Natural killer cell (primary cell): ENCODE results near the gene NAA60. TPM values are rescaled to one million over a fixed set of nuclear protein-coding genes. Genes with fewer than 3 reads are reported as not detected.
"Not testable (repeated sequence)": the region's sequence is repeated elsewhere in the genome, so short reads cannot be mapped to it uniquely, and the experiment has no call there.

Source experiments
- ATAC-seq, 3 donors: fragments of 150-1000 bp in 2 of 3; fragments of 200-7000 bp in 1 of 3; cut with Tn5 transposase; 1 replicate in 1 of 3; 2 replicates in 2 of 3; pipeline ENCODE4 v1.10.0; 2021; ENCODE audit warnings: mild to moderate bottlenecking in 2 of 3, moderate library complexity in 2 of 3
- DNase-seq, 2 donors: peaks; one replicate each; pipeline versions ENCODE4 v3.0.0 to v3.0.0-alpha.2; 2013 to 2021; ENCODE audit warnings: mixed read lengths in 1 of 2
- H3K27ac ChIP-seq: one replicate; pipeline ENCODE4 v1.5.1; 2013; ENCODE audit warnings: mild to moderate bottlenecking, low read length
- H3K27me3 ChIP-seq: one replicate; pipeline ENCODE4 v1.6.1; 2013; ENCODE audit warnings: low read length; ENCODE audit not compliant: control insufficient read depth, insufficient read depth
- H3K36me3 ChIP-seq: one replicate; pipeline ENCODE4 v1.6.1; 2013; ENCODE audit warnings: low read length; ENCODE audit not compliant: control insufficient read depth, insufficient read depth
- H3K4me1 ChIP-seq: one replicate; pipeline ENCODE4 v1.6.1; 2013; ENCODE audit warnings: low read length; ENCODE audit not compliant: control insufficient read depth, insufficient read depth
- H3K4me3 ChIP-seq: one replicate; pipeline ENCODE4 v1.5.1; 2013; ENCODE audit warnings: low read length
- H3K9me3 ChIP-seq: one replicate; pipeline ENCODE4 v1.6.1; 2013; ENCODE audit warnings: low read length; ENCODE audit not compliant: control insufficient read depth, insufficient read depth
- H3K27ac Mint-ChIP-seq, 2 donors: one replicate each; pipeline ENCODE4 v1.8.0; 2022; ENCODE audit warnings: mild to moderate bottlenecking in 2 of 2, mixed read lengths in 2 of 2, moderate library complexity in 1 of 2
- H3K27me3 Mint-ChIP-seq, 2 donors: one replicate each; pipeline ENCODE4 v1.8.0; 2022; ENCODE audit warnings: low read depth in 2 of 2, mixed read lengths in 2 of 2
- H3K36me3 Mint-ChIP-seq: one replicate; pipeline ENCODE4 v1.8.0; 2022; ENCODE audit warnings: mixed read lengths
- H3K4me1 Mint-ChIP-seq, 2 donors: one replicate each; pipeline ENCODE4 v1.8.0; 2022; ENCODE audit warnings: mixed read lengths in 2 of 2
- H3K4me3 Mint-ChIP-seq: one replicate; pipeline ENCODE4 v1.8.0; 2022; ENCODE audit warnings: mild to moderate bottlenecking, moderate library complexity, mixed read lengths
- H3K9me3 Mint-ChIP-seq, 2 donors: one replicate each; pipeline ENCODE4 v1.8.0; 2022; ENCODE audit warnings: mixed read lengths in 2 of 2
- WGBS: methylation state at CpG from one replicate; pipeline ENCODE4 v1.1.7; 2013; ENCODE audit warnings: missing lambda C conversion rate; ENCODE audit not compliant: insufficient coverage; 5-methylcytosine and 5-hydroxymethylcytosine counted together
- intact Hi-C: fragments of 100-400 bp; cut with micrococcal nuclease; formaldehyde crosslinking; loops from one replicate; pipeline ENCODE4 v1.14.2; 2022
- total RNA-seq, 4 donors: library from RNA; stranded (reverse); fragments of 120-200 nt in 1 of 4; gene quantifications; one replicate each; pipeline versions ENCODE4 v1.2.3 to v1.2.4, GENCODE V29; 2013 to 2022
- TF ChIP-seq, protein P1 (sequence below): fragments of 200-600 bp; IDR thresholded peaks from one replicate; pipeline ENCODE4 v1.8.0; 2022; ENCODE audit warnings: antibody characterized with exemption

The NAA60 gene
- total RNA-seq, 3 donors from 2014 or later (not counting 1 experiment from before 2014, with no cell fraction given) = 45.1 to 69.0 (median 58.9) TPM

DNA sequence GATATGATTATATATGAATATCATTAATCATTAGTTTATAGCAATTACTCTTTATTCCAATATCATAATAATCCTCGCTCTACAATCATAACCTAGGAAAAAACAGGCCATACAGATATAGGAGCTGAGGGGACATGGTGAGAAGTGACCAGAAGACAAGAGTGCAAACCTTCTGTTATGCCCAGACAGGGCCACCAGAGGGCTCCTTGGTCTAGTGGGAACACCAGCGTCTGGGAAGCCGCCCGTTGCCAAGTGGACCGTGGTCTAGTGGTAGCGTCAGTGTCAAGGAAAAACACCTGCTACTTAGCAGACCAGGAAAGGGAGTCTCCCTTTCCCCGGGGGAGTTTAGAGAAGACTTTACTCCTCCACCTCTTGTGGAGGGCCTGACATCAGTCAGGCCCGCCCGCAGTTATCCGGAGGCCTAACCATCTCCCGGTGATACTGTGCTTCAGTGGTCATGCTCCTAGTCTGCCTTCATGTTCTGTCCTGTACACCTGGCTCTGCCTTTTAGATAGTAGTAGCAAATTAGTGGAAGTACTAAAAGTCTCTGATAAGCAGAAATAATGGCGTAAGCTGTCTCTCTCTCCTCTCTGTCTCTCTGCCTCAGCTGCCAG lies 83.8 kb downstream of the NAA60 start:
- not testable (repeated sequence) for H3K4me3 ChIP-seq, H3K27me3 ChIP-seq, H3K27ac Mint-ChIP-seq, H3K36me3 ChIP-seq, H3K4me1 ChIP-seq, H3K9me3 ChIP-seq, H3K4me1 Mint-ChIP-seq, H3K9me3 Mint-ChIP-seq, H3K36me3 Mint-ChIP-seq, ATAC-seq, H3K27me3 Mint-ChIP-seq, H3K27ac ChIP-seq, H3K4me3 Mint-ChIP-seq
- TF ChIP-seq, protein P1, sequence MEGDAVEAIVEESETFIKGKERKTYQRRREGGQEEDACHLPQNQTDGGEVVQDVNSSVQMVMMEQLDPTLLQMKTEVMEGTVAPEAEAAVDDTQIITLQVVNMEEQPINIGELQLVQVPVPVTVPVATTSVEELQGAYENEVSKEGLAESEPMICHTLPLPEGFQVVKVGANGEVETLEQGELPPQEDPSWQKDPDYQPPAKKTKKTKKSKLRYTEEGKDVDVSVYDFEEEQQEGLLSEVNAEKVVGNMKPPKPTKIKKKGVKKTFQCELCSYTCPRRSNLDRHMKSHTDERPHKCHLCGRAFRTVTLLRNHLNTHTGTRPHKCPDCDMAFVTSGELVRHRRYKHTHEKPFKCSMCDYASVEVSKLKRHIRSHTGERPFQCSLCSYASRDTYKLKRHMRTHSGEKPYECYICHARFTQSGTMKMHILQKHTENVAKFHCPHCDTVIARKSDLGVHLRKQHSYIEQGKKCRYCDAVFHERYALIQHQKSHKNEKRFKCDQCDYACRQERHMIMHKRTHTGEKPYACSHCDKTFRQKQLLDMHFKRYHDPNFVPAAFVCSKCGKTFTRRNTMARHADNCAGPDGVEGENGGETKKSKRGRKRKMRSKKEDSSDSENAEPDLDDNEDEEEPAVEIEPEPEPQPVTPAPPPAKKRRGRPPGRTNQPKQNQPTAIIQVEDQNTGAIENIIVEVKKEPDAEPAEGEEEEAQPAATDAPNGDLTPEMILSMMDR = peak; percentile 57
- 53% methylated on average over 11 of the region's 12 CpGs for WGBS
- DNase-seq = peak; percentile 30 to 58
- intact Hi-C loops = loop anchor here (5.0 kb wide), 1 partner anchor 140 kb away; no protein-coding TSS in a partner anchor

DNA sequence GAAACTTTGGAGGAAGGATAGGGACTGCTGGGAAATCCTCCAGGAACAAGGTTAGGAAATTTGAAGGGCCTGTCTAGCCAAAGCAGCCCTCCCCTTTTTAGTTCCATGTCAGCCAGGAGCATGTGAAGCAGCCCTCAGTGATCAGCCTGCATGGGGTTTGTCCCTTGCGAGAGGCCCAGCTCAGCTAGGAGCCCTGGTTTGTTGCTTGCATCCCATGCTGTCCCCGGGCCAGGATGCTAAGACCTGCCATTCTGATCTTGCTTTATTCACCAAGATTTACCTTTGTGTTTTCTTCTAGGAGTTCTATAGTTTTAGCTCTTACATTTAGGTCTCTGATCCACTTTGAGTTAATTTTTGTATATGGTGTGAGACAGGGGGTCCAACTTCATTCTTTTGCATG lies 84.9 kb downstream of the NAA60 start:
- Mint-ChIP-seq H3K27me3 (no peaks in the 10 kb centered on the region), H3K27ac (no peak overlapping the region), H3K9me3 (no peaks in the 10 kb centered on the region), H3K4me3 (no peak overlapping the region), H3K4me1 (peaks cover 5 to 10% of the 10 kb centered on the region in 2 donors), H3K36me3 (no peaks in the 10 kb centered on the region)
- Histone ChIP-seq H3K9me3 (no peaks in the 10 kb centered on the region), H3K27me3 (no peaks in the 10 kb centered on the region), H3K4me1 (no peaks in the 10 kb centered on the region), H3K27ac (no peak overlapping the region), H3K36me3 (peaks cover 2% of the 10 kb centered on the region), H3K4me3 (no peak overlapping the region)
- DNase-seq = no peak
- intact Hi-C loops = loop anchor here (5.0 kb wide), 1 partner anchor 139 kb away; no protein-coding TSS in a partner anchor
- TF ChIP-seq, protein P1 = no peak
- 100% methylated on average over 2 of the region's 2 CpGs for WGBS
- no peak for ATAC-seq

DNA sequence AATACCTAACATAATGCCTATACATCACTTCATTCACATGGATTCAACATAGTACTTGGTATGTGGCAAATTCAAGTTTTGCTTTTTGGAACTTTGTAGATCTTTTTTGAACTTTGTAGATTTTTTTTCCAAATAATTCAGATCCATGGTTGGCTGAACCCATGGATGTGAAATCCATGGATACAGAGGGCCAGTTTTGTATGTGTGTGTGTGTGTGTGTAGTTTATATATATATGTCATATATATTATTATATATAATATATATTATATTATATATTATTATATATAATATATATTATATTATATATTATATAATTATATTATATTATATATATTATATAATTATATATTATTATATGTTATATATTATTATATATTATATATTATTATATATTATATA lies 85.7 kb downstream of the NAA60 start:
- Mint-ChIP-seq H3K4me1 (peaks cover 5 to 14% of the 10 kb centered on the region in 2 donors), H3K27me3 (no peaks in the 10 kb centered on the region), H3K4me3 (no peak overlapping the region), H3K36me3 (no peaks in the 10 kb centered on the region), H3K9me3 (no peaks in the 10 kb centered on the region), H3K27ac (no peak overlapping the region)
- H3K27me3 ChIP-seq = no peaks in the 10 kb centered on the region
- H3K36me3 ChIP-seq = peaks cover 2% of the 10 kb centered on the region
- H3K4me1 ChIP-seq = no peaks in the 10 kb centered on the region
- no peak overlapping the region for H3K27ac ChIP-seq
- no peak for DNase-seq
- ATAC-seq = no peak
- TF ChIP-seq, protein P1 = no peak
- no peaks in the 10 kb centered on the region for H3K9me3 ChIP-seq
- H3K4me3 ChIP-seq = no peak overlapping the region
- intact Hi-C loops = loop anchor here (5.0 kb wide), 1 partner anchor 138 kb away; no protein-coding TSS in a partner anchor

DNA sequence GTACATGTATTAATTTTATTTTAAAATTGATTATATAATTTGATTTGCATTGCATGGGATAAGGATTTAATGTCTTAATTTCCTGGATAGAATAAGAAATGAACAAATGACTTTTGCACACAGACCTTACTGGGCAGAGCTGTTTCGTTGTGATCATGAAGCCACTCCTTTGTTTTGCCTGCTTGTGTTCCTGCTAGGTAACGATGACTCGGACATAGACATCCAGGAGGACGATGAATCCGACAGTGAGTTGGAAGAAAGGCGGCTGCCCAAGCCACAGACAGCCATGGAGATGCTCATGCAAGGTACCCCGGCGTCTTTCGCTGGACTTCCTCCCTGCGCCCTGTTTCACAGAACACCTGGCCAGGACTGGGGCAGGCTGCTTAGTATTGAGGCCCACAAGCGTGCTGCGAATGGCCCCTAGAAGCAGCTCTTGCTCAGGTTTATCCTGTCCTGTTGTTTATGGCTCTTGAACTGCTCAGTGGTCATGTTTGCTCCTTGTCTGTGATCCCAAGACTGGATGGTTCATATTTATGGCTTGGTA lies 87.0 kb downstream of the NAA60 start:
- TF ChIP-seq, protein P1 = no peak
- Mint-ChIP-seq H3K27ac (no peak overlapping the region), H3K4me1 (peaks cover 14 to 23% of the 10 kb centered on the region in 2 donors), H3K4me3 (no peak overlapping the region), H3K36me3 (no peaks in the 10 kb centered on the region), H3K9me3 (no peaks in the 10 kb centered on the region), H3K27me3 (no peaks in the 10 kb centered on the region)
- DNase-seq (no peak), ATAC-seq (no peak)
- Histone ChIP-seq H3K4me1 (no peaks in the 10 kb centered on the region), H3K9me3 (no peaks in the 10 kb centered on the region), H3K27me3 (no peaks in the 10 kb centered on the region), H3K36me3 (peaks cover 2% of the 10 kb centered on the region), H3K27ac (no peak overlapping the region), H3K4me3 (no peak overlapping the region)
- WGBS = 97% methylated on average over 12 of the region's 12 CpGs
- intact Hi-C loops = no loop called here
